Testis (tissue), 3 donors: ENCODE measurements around the gene GTF3A. TPM values are rescaled to one million over a fixed set of nuclear protein-coding genes. Genes with fewer than 3 reads are reported as not detected.

Experiments used
- DNase-seq: peaks from one replicate; pipeline ENCODE4 v3.0.0-alpha.2; 2019
- H3K27ac ChIP-seq, 2 donors: fragments of 200-600 bp; sonication (generic); one replicate each; pipeline ENCODE4 v1.5.1; 2019
- H3K27me3 ChIP-seq: fragments of 200-600 bp; sonication (generic); one replicate; pipeline ENCODE4 v1.5.1; 2019
- H3K36me3 ChIP-seq: fragments of 200-600 bp; sonication (generic); one replicate; pipeline ENCODE4 v1.5.1; 2017; ENCODE audit warnings: low read depth; ENCODE audit errors: missing control alignments
- H3K4me1 ChIP-seq: fragments of 200-600 bp; sonication (generic); one replicate; pipeline ENCODE4 v1.5.1; 2019
- H3K4me3 ChIP-seq, 2 donors: fragments of 200-600 bp; sonication (generic); one replicate each; pipeline ENCODE4 v1.5.1; 2017 to 2019
- H3K9me3 ChIP-seq: fragments of 200-600 bp; sonication (generic); one replicate; pipeline ENCODE4 v1.5.1; 2017
- CTCF ChIP-seq, 3 experiments: fragments of 450-650 bp in 2 of 3; fragments of 200-600 bp in 1 of 3; sonication (generic) in 1 of 3; IDR thresholded peaks; one replicate each; pipeline ENCODE4 v1.5.1; 2016 to 2019; ENCODE audit warnings: antibody characterized with exemption in 3 of 3, mild to moderate bottlenecking in 2 of 3, moderate library complexity in 1 of 3
- POLR2A ChIP-seq: fragments of 450-650 bp; IDR thresholded peaks from one replicate; pipeline ENCODE4 v1.6.1; 2017; ENCODE audit warnings: antibody characterized with exemption, mild to moderate bottlenecking, moderate library complexity
- WGBS, 2 donors: methylation state at CpG; one replicate each; pipeline ENCODE4 v1.1.5; 2018; 5-methylcytosine and 5-hydroxymethylcytosine counted together
- intact Hi-C: fragments of 100-400 bp; cut with DNase I; formaldehyde crosslinking; loops from one replicate; pipeline ENCODE4 v1.15.1; 2023; ENCODE audit warnings: low total_unique reads
- polyA plus RNA-seq: library from polyadenylated mRNA; stranded (reverse); fragments of 350-450 nt; fragmentation: Illumina TruSeq; extraction: RNeasy Lipid Tissue Mini Kit (QIAGEN cat#74804); gene quantifications from one replicate; pipeline ENCODE4 v1.2.3, GENCODE V29; 2014; ENCODE audit warnings: low read depth, low replicate concordance; ENCODE audit not compliant: insufficient read depth
- total RNA-seq, 2 donors: library from RNA; depleted of rRNA; stranded (reverse); fragments of >200 nt; gene quantifications; one replicate each; pipeline ENCODE4 v1.2.3, GENCODE V29; 2016

The GTF3A gene
- total and polyA plus RNA-seq, 3 donors from 2014 or later = 73.2 to 82.6 (median 75.7) TPM

- Histone ChIP-seq H3K27ac (peak overlapping the region in 1 of 2 donors; percentile 20), H3K9me3 (no peaks in the 10 kb centered on the region), H3K27me3 (no peaks in the 10 kb centered on the region), H3K36me3 (no peaks in the 10 kb centered on the region), H3K4me3 (no peak overlapping the region), H3K4me1 (peaks cover 19% of the 10 kb centered on the region)
- intact Hi-C loops = no loop called here
- no peak for DNase-seq
- WGBS, 2 donors = 86 to 100% methylated on average over 2 of the region's 2 CpGs
- no peak for TF ChIP-seq CTCF (IDR thresholded peaks at IDR 0.05)
- no peak for TF ChIP-seq POLR2A
These were observed 3.2 kb downstream of the GTF3A start for GRCh38 chr13:27427641-27428040.

GRCh38 chr13:27428160-27428559, 3.7 kb downstream of the GTF3A start:
- H3K27me3 ChIP-seq = no peaks in the 10 kb centered on the region
- H3K36me3 ChIP-seq = no peaks in the 10 kb centered on the region
- intact Hi-C loops = no loop called here
- H3K4me1 ChIP-seq = peaks cover 19% of the 10 kb centered on the region
- 91 to 92% methylated on average over 5 of the region's 5 CpGs for WGBS, 2 donors
- H3K27ac ChIP-seq = no peak overlapping the region
- DNase-seq = no peak
- TF ChIP-seq CTCF (IDR thresholded peaks at IDR 0.05) = no peak
- no peak for TF ChIP-seq POLR2A
- no peak overlapping the region for H3K4me3 ChIP-seq
- H3K9me3 ChIP-seq = no peaks in the 10 kb centered on the region

GRCh38 chr13:27432180-27432579, 7.8 kb downstream of the GTF3A start:
- TF ChIP-seq POLR2A (no peak), CTCF (IDR thresholded peaks at IDR 0.05) (no peak)
- WGBS, 2 donors = 81 to 88% methylated on average over 3 of the region's 3 CpGs

GRCh38 chr13:27432611-27433210, 8.3 kb downstream of the GTF3A start:
- no peak for DNase-seq
- Histone ChIP-seq H3K4me3 (no peak overlapping the region), H3K27me3 (no peaks in the 10 kb centered on the region), H3K9me3 (no peaks in the 10 kb centered on the region), H3K4me1 (no peaks in the 10 kb centered on the region), H3K27ac (no peak overlapping the region), H3K36me3 (no peaks in the 10 kb centered on the region)
- no peak for TF ChIP-seq POLR2A
- no peak for TF ChIP-seq CTCF (IDR thresholded peaks at IDR 0.05)
- WGBS, 2 donors = 81 to 92% methylated on average over 12 of the region's 12 CpGs
- intact Hi-C loops = no loop called here

More at GRCh38 chr13:27432180-27432579, 7.8 kb downstream of the GTF3A start:
- Histone ChIP-seq H3K9me3 (no peaks in the 10 kb centered on the region), H3K4me3 (no peak overlapping the region), H3K4me1 (no peaks in the 10 kb centered on the region), H3K36me3 (no peaks in the 10 kb centered on the region), H3K27me3 (no peaks in the 10 kb centered on the region), H3K27ac (no peak overlapping the region)
- intact Hi-C loops = no loop called here
- DNase-seq = no peak

GRCh38 chr13:27437126-27437525, 12.7 kb downstream of the GTF3A start:
- H3K36me3 ChIP-seq = no peaks in the 10 kb centered on the region
- H3K9me3 ChIP-seq = no peaks in the 10 kb centered on the region
- no peak for DNase-seq
- intact Hi-C loops = no loop called here
- no peaks in the 10 kb centered on the region for H3K4me1 ChIP-seq
- H3K27ac ChIP-seq = no peak overlapping the region
- no peaks in the 10 kb centered on the region for H3K27me3 ChIP-seq
- TF ChIP-seq CTCF (IDR thresholded peaks at IDR 0.05) (no peak), POLR2A (no peak)
- no peak overlapping the region for H3K4me3 ChIP-seq
- 91 to 97% methylated on average over 2 of the region's 2 CpGs for WGBS, 2 donors
